ENCODE data around the gene RABGGTA. TPM values are rescaled to one million over a fixed set of nuclear protein-coding genes. Genes with fewer than 3 reads are reported as not detected.

RABGGTA gene
- total RNA-seq, 3 donors from 2014 or later: 24.8 to 41.6 (median 34.4) TPM

DNA sequence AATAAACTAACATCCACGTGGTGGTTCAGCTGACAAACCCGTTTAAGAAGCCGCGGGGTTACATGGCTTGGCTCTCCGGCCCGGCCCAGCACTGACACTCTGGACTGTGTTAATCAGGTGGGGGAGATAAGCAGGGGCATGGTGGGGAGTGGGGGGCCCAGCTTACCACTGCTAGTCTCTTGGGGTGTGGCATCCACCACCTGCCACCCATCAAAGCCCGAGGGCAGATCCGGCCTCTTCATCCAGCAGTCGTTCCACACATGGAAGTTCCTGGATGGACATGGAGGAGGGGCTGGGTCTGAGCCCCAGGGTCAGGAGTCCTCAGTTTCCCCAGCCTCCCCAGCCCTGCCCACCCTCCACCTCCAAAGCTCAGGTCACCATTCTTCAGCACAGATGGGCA is 13.3 kb downstream of the RABGGTA start:
- intact Hi-C loops (cut with DNase I; ENCODE audit: low total_unique reads): no loop called here
- DNase-seq (ENCODE audit: low spot score in 2 of 2): no peak
- Histone ChIP-seq H3K4me1 (no peaks in the 10 kb centered on the region), H3K36me3 (no peaks in the 10 kb centered on the region), H3K27ac (no peak overlapping the region), H3K27me3 (no peaks in the 10 kb centered on the region), H3K4me3 (no peak overlapping the region), H3K9me3 (no peaks in the 10 kb centered on the region)
- TF ChIP-seq POLR2AphosphoS5 (IDR thresholded peaks at IDR 0.05) (no peak), CTCF (IDR thresholded peaks at IDR 0.05) (no peak), POLR2A (IDR thresholded peaks at IDR 0.05) (no peak)

GRCh38 chr14:24256960-24257359 is 14.4 kb downstream of the RABGGTA start:
- DNase-seq (ENCODE audit: low spot score in 2 of 2): no peak
- no peaks in the 10 kb centered on the region for H3K4me1 ChIP-seq
- H3K36me3 ChIP-seq: no peaks in the 10 kb centered on the region
- H3K27ac ChIP-seq: no peak overlapping the region
- H3K4me3 ChIP-seq: no peak overlapping the region
- TF ChIP-seq POLR2A (IDR thresholded peaks at IDR 0.05) (no peak), CTCF (IDR thresholded peaks at IDR 0.05) (no peak), POLR2AphosphoS5 (IDR thresholded peaks at IDR 0.05) (no peak)
- intact Hi-C loops (cut with DNase I; ENCODE audit: low total_unique reads): no loop called here
- no peaks in the 10 kb centered on the region for H3K9me3 ChIP-seq
- H3K27me3 ChIP-seq: no peaks in the 10 kb centered on the region

GRCh38 chr14:24255931-24256711 is 15.3 kb downstream of the RABGGTA start:
- no peak overlapping the region for H3K27ac ChIP-seq
- no peak for DNase-seq (ENCODE audit: low spot score in 2 of 2)
- TF ChIP-seq POLR2AphosphoS5 (IDR thresholded peaks at IDR 0.05): no peak
- no peak for TF ChIP-seq POLR2A (IDR thresholded peaks at IDR 0.05)
- no peak for TF ChIP-seq CTCF (IDR thresholded peaks at IDR 0.05)
- H3K4me3 ChIP-seq: no peak overlapping the region
- no peaks in the 10 kb centered on the region for H3K9me3 ChIP-seq
- no peaks in the 10 kb centered on the region for H3K4me1 ChIP-seq
- no peaks in the 10 kb centered on the region for H3K36me3 ChIP-seq
- intact Hi-C loops (cut with DNase I; ENCODE audit: low total_unique reads): no loop called here
- no peaks in the 10 kb centered on the region for H3K27me3 ChIP-seq

- no peak overlapping the region for H3K27ac ChIP-seq
- intact Hi-C loops (cut with DNase I; ENCODE audit: low total_unique reads): no loop called here
- DNase-seq (ENCODE audit: low spot score in 2 of 2): no peak
- H3K36me3 ChIP-seq: no peaks in the 10 kb centered on the region
- H3K9me3 ChIP-seq: no peaks in the 10 kb centered on the region
- no peaks in the 10 kb centered on the region for H3K27me3 ChIP-seq
- H3K4me1 ChIP-seq: no peaks in the 10 kb centered on the region
- H3K4me3 ChIP-seq: no peak overlapping the region
- TF ChIP-seq POLR2A (IDR thresholded peaks at IDR 0.05): no peak
- no peak for TF ChIP-seq POLR2AphosphoS5 (IDR thresholded peaks at IDR 0.05)
- TF ChIP-seq CTCF (IDR thresholded peaks at IDR 0.05): no peak
Measured at GRCh38 chr14:24255438-24255837, 16.0 kb downstream of the RABGGTA start.

GRCh38 chr14:24254630-24255392 is 16.6 kb downstream of the RABGGTA start:
- DNase-seq (ENCODE audit: low spot score in 2 of 2): no peak
- Histone ChIP-seq H3K36me3 (no peaks in the 10 kb centered on the region), H3K4me3 (no peak overlapping the region), H3K27ac (no peak overlapping the region), H3K9me3 (no peaks in the 10 kb centered on the region), H3K27me3 (no peaks in the 10 kb centered on the region), H3K4me1 (no peaks in the 10 kb centered on the region)
- TF ChIP-seq CTCF (IDR thresholded peaks at IDR 0.05) (no peak), POLR2A (IDR thresholded peaks at IDR 0.05) (no peak), POLR2AphosphoS5 (IDR thresholded peaks at IDR 0.05) (no peak)
- intact Hi-C loops (cut with DNase I; ENCODE audit: low total_unique reads): no loop called here

Data from breast epithelium (tissue), 4 donors.